Islet of Langerhans (tissue), 1 donor: ENCODE results near the gene KLF3.
"Not testable (repeated sequence)": the region's sequence is repeated elsewhere in the genome, so short reads cannot be mapped to it uniquely, and the experiment has no call there.

Source experiments
- FAIRE-seq: peaks from one replicate; lab custom pipeline; 2011; peaks lifted over from hg19 to GRCh38; lab: Jason Lieb, UNC

The KLF3 gene

DNA sequence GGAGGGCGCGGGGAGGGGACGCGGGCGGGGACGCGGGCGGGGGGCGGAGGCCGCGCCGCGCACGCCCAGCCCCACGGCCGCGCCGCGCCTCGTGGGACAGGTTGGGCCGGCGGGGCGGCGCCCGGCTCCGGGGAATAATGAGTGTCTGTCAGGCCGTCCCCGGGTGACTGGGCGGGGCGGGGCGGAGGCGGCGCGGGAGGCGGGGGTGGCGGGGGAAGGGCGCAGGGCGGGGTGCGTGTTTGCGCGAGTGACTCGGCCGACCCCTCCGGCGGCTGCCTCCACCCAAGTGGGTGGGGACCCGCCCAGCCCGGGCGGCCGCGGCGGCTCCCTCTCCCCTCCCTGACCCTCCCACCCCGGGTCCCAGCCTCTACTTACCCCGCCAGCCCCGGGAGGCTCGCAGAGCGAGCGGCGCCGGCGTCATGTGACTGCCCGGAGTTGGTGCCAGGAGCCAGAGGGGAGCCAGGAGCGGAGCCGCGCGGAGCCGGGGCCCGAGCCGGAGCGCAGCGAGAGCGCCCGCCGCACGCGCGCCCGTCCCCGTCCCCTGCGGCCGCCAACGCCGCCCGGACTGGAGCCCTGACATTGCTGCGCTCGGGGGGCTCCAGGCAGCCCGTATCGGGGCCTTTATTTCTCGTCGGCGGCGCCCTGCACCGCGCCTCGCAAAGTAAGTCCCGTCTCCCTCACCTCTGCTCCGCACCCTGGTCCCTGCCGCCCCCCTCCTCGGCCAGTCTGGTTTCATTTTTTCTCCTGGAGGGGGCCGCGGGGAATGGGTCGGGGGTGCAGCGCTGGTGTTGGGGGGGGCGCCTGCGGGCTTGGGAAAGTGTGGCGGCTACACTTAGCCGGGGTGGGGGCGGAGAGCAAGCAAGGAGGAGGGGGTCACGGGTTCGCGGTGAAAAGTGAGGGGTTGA, at the start of gene KLF3:
TSS of gene KLF3 (plus strand) at position 399 of the 905 bp plus-strand sequence. CDS start 16,427 bp downstream, outside the sequence.
- no peak for FAIRE-seq

DNA sequence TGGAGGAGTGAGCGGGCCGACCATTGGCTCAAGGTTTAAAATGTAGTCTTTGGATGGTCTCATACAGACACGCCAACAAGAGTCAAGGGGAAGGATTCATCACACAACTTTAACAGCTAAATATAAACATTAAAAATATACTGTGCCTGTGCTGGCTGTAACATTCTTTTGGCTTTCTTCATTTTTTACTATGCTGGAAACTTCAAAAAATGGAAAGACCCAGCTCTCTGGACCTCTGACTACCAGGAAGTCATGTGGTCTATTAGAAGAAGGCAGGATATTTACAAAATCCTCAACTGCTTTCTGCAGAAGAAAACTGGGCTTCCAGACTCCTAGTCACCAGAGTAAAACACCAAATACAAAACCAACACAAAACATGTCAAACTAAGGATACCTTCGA, 49.8 kb upstream of the KLF3 start:
- FAIRE-seq: no peak

DNA sequence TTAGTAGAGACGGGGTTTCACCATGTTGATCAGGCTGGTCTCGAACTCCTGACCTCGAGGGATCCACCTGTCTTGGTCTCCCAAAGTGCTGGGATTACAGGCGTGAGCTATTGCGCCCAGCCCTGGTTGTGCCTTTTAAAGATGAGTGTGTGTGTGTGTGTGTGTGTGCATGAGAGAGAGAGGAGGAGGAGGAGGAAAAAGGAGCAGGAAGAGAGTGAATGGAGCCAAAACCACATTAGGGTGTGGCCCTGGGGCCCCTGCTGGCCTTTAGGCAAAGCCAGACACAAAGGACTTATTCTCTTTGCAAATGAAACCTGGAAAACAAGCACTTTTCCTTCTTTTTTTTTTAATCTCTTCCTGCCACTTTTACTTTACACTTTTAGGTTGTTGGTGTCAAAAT, 48.2 kb upstream of the KLF3 start:
- no peak for FAIRE-seq

DNA sequence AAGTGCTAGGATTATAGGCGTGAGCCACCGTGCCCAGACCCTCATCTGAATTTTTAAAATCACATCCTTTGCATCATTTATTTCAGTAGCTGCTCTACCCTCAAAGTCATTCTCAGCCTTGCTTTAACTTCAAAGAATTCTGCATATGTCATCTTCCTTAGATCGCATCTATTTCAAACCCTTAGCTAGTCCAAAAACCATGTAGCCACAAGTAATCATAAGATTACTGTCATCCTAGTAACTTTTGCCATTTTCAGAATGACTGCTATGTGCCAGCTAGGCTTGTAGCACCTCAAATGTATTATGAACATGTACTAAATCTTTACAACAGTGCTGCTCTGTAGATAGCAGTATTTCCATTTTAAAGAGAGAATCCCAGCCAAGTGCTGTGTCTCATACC, 45.5 kb upstream of the KLF3 start:
- no peak for FAIRE-seq

DNA sequence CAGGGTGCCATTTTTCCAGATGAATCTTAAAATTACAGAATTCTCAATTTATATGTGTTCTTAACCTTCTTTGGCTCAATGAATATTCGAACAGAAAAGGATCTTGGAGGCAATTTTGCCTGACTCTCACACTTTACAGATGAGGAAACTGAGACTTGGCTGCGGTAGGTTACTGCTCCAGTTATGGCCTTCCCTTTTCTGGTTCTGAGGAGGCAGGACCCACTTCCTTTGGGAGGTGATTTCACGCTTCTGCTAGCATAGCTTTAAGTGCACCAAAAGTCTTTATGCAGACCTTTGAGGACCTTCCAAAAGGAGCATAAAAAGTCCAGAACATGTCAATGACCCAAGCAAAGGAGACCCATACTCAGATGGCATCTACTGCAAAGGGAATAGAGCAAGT, 44.7 kb upstream of the KLF3 start:
- FAIRE-seq: no peak

DNA sequence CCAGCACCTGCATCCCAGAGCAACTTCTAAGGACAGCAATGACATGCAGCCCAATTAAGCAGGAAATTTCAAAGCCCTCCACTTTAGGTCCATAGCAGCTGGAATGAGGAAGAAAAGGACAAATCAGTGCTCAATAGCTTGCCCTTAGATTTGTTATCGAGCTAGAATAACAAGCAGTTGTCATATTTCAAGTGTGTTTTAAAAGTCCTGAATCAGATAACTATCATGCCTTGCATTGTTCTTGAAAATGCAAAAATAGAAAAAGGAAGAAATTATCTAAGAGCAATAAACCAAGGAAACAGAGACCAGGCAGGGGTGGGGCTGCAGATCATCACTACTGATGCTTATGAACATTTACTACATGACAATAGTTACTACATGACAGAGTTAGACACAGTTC, 43.9 kb upstream of the KLF3 start:
- FAIRE-seq: no peak

DNA sequence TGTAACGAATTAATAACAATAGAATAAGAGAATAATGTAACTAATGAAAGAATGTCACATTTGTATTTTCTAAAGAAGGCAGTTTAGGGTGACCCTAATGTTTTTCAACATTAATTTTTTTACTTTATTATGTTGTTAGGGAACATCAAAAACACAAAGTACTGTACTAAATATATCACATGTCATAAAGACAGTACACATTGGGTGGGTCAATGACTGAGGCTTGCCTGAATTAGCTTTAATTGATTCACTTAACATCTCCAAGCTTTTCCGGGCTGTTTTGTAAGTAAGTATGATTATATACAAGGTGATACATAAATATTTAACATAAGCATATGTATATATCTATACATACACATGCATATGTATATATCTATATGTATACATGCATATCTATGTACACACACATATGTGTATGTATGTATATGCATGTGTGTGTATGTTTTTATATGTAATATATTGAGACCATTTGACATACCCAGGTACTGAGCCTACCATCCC, 43.4 kb upstream of the KLF3 start:
- FAIRE-seq: no peak

DNA sequence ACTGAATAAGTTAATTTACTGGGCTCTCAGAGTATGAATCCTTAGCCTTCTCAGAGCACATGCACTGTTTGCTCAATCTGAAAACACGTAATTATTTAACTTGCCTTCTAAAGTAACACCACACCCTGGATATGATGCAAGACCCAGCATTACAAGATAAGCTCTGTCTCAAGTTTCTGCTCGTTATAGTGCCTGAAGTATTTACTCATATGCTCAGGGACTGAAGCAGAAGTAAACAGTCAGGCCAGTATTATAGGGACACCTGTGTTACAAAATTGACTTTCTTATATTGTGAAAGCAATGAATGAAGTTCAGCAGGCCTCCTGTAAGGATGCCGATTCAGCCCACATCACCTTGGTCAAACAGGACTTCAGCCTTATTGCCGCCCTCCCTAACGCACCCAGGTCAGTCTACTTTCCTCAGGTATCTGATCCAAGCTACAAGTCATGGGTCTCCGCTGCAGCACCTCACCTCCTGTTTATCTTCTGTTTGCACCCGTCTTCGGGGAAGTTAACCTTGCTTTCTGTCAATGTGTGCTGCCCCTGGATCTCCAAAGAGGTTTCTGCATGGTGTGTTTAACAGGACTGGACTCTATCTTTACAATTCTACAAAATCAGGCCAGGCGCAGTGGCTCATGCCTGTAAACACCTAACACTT, 42.8 kb upstream of the KLF3 start:
- FAIRE-seq: no peak

DNA sequence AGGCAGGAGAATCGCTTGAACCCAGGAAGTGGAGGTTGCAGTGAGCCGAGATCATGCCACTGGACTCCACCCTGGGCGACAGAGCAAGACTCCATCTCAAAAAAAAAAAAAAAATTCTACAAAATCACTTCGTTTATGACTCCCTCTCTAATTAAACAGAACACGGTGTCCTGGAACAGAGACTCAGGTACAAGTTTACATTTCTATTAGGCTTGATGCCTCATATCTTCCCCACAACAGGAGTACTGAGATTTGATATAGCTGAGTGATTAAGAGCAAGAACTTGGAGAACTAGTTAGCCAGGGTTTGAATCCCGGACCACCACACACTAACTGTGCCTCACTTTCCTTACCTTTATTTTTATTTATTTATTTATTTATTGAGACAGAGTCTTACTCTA, 42.2 kb upstream of the KLF3 start:
- FAIRE-seq: no peak

DNA sequence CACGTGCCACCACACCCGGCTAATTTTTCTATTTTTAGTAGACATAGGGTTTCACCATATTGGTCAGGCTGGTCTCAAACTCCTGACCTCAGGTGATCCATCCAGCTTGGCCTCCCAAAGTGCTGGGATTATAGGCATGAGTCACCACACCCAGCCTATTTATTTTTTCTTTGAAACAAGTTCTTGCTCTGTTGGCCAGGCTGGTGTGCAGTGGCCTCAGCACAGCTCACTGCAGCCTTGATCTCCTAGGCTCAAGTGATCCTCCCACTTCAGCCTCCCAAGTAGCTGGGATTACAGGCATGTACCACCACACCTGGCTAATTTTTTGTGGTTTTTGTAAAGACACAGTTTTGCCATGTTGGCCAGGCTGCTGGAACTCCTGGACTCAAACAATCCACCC, 41.7 kb upstream of the KLF3 start:
- not testable (repeated sequence) for FAIRE-seq

DNA sequence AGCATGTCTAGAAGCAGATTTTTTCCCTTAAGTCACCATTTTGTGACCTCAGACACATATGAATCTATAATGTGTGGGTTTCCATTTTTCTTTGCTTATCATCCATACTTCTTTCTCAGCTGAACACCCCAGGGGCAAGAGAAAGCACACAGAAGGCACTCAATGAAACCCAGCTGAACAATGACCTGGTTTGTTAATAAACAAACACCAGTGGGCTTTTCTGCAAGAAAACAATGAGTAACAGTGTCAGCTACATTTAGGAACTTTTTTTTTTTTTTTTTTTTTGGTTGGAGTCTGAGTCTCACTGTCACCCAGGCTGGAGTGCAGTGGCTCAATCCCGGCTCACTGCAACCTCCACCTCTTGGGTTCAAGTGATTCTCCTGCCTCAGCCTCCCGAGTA, 40.7 kb upstream of the KLF3 start:
- no peak for FAIRE-seq

DNA sequence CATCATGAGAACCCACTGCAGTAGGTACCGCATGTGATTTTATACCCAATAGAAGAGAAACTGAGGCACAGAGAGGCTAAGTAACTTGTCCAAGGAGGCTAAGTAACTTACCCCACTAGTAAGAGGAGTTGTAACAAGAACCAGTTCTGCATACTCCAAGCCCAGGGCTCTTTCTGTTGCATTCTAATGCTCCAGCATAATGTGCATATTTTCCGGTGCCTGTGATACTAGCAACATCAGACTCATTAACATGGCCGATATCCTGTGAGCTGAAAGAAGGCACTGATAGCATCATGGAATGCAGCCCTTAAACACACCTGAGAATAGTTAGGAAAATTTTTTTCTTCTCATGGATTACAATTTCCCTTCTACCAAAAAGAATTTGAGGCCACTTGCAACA, 39.7 kb upstream of the KLF3 start:
- no peak for FAIRE-seq

DNA sequence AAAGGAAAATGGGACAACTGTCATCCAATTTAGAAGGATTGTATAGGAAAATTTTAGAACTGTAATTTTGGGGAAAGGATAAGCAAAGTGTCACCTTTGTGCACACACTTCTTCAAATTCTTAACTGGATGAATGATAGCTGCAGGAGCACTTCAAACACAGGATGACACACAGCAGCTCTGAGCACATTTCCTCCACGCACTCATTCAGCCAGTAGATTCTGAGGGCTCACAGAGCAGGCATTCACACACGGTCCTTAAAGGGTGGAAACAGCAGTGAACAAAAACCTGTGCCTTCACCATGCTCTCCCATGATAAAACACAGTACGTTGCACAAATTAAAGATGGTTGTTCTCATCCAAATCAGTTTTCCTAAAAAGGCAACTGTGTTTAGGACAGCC, 38.5 kb upstream of the KLF3 start:
- FAIRE-seq: no peak

DNA sequence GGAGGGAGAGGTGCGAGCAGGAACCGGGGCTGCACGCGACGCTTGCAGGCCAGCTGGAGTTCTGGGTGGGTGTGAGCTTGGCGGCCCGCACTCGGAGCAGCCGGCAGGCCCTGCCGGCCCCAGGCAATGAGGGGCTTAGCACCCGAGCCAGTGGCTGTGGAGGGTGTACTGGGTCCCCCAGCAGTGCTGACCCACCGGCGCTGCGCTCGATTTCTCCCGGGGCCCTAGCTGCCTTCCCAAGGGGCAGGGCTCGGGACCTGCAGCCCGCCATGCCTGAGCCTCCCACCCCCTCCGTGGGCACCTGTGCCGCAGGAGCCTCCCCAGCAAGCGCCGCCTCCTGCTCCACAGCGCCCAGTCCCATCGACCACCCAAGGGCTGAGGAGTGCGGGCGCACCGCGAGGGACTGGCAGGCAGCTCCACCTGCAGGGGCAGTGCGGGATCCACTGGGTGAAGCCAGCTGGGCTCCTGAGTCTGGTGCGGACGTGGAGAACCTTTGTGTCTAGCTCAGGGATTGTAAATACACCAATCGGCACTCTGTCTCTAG, 37.0 kb upstream of the KLF3 start:
- FAIRE-seq: not testable (repeated sequence)

DNA sequence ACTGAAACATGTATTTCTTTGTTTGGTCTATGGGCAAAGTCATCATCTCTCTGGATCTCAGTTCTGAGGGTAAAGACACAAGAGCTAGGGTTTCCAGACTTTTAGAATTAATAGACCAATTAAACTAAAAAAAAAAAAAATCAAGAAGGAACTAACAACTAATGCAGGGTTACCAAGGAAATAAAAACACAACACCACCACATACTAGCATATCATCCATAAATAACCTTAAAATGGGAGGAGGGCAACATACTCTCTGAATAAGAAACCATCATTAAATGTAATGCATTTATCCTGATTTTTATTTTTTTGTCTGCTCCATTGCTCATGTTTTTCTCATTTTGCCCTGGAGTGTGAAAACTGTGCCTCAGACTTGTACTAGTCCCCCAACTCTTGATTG, 33.5 kb upstream of the KLF3 start:
- FAIRE-seq: no peak

DNA sequence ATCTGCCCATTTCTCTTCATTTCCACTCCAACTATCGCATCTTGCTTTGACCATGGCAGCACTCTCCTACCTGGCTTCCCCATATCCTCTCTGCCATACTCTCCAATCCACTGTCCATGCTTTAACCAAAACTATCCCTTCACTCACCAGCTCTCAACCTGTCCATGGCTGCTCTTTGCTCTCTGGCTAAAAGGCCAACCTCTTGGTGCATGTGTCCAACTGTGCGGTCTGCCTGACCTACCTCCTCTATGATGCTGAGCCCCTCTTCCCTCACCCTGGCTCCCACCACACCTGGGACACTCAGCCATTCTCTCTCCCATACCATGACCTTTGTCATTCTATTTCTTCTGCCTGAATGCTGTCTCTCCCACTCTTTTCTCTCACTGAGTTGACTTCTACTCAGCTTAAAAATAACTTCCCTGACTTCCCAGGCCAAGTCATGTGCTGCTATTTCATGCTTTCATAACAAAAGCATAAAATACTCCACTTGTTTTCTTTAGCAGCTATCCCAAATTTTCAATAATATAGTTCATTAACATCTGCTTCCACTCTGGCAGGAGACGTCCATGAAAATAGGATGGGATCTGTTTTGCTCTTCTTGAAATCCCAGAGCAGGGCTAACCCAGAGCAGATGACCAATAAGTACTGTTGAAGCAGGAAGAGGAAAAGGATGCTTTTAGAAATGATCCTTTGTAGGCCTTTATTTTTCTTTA, 29.8 kb upstream of the KLF3 start:
- no peak for FAIRE-seq

DNA sequence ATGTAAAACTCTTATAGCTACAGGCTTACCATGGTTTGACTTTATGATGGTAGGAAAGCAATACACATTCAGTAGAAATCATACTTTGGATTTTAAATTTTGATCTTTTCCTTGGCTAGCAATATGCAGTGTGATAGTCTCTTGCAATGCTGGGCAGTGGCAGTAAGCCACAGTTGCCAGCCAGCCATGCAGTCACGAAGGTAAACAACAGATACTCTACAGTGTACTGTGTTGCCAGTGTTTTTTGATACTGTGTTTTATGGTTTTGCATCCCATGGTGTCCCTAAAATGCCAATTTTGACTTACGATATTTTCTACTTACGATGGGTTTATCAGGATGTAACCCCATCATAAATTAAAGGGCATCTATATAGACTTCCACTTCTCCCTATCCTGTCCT, 24.8 kb upstream of the KLF3 start:
- FAIRE-seq: no peak

DNA sequence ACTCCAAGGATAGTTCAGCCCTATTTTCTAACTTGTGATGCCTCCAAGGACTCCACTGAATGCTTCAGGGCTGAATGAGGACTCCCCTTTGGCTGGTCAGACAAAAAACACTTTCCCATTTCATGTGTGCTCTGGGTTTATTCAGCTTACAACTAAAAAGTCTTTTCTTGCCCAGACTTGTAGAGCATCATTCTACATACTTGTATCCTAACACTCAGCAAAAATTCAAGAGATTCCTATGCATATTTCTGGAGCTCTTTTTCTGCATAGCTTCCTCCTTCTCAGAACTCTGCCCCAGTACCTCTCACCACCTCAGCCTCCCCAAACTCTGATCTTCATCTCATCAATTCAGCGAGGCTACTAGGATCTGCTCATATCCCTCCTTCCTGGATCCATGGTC, 22.2 kb upstream of the KLF3 start:
- no peak for FAIRE-seq

DNA sequence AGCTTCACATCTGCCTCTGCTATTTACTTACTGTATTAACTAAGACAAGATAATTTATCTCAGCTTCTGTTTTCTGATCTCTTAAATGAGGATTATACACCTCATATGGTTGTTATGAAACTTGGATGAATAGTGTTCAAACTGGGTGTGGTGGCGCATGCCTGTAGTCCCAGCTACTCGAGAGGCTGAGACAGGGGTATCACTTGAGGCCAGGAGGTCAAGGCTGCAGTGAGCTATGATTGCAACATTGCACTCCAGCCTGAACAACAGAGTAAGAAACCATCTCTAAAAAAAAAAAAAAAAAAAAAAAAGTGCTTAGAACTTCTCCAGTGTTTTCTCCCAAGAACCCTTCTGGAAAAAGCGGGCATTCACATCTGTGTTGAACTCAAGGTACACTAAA, 19.8 kb upstream of the KLF3 start:
- FAIRE-seq: no peak

DNA sequence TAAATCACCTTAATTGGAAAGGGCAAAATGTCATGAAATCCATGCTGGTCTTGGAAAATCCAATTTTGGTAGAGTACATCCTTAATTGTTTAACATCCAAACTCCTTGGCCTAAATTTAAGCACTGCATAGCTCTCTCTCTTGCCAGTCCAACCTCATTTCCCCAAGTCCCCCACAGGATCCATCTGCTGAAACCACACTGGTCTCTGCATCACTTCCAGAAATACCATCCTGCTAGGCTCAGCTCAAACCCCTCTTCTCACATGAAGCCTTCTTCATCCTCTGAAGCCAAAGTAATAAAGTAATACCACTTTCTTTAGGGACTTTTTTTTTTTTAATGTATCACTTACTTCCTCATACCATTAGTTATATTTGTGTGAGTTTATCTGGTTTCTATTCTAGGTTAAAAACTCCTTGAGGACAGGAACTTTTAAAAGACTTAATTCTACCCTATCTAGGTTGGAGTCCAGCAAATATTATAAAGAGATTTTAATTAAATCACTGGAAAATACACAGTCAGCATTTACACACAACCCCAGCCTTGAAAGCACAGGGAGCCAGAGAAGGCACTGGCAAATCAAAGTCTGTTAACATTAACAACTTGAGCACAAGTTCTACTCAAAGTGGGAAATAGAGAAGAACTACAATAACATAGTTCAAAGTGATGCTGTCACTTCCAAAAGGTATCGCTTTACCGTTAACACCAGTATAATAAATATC, 16.7 kb upstream of the KLF3 start:
- no peak for FAIRE-seq

DNA sequence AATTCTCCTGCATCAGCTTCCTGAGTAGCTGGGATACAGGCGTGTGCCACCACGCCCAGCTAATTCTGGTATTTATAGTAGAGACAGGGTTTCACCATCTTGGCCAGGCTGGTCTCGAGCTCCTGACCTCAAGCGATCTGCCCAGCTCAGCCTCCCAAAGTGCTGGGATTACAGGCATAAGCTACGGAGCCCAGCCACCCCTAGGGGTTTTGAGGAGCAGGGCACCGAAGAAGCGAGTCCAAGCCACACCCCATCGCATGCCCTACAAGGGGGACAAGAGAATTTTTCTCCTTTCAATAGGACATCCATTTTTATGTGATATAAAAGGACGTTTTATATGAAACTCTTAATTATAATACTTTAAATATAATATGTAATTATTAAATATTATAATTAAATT, 13.9 kb upstream of the KLF3 start:
- FAIRE-seq: no peak

DNA sequence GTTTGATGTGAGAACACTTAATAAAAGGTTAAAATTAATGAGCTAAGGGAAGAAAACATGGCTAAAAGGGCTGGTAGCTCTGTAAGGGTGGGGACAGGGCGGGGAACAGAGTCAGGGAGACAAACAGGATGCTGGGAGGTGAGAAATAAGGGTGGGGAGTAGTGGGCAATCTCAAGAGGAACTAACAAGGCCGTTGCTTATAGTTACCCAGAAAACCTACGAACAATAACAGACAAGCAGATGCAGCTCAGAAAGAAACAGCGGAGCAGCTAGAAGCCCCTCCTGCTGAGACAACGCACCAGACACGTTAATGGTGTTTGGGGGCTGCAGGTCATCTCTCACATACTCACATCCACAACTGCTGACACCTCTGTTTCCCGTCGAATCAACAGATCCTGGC, 9.7 kb upstream of the KLF3 start:
- no peak for FAIRE-seq
